ENCODE results near the gene KRT39. TPM values are rescaled to one million over a fixed set of nuclear protein-coding genes. Genes with fewer than 3 reads are reported as not detected.
A peak's percentile ranks its signal among the peaks of the same experiment; 100 is the strongest.

The KRT39 gene
- total and polyA plus RNA-seq, 2 of the 13 experiments (the other 11 are each of a cell fraction or from before 2014, with no cell fraction given): 0.07 to 1.2 TPM

- peak; percentile 9; the same call in 1 of the 2 replicates for TF ChIP-seq STAG1 (CRISPR knock-in tag; IDR thresholded peaks at IDR 0.05)
- peak; percentile 92 for TF ChIP-seq ARID5B (CRISPR knock-in tag; IDR thresholded peaks at IDR 0.05)
- no peak for TF ChIP-seq MLXIP (CRISPR knock-in tag; IDR thresholded peaks at IDR 0.05; ENCODE audit: borderline replicate concordance)
- TF ChIP-seq ZXDC (CRISPR knock-in tag; IDR thresholded peaks at IDR 0.05): no peak
- no peak for TF ChIP-seq POLR2AphosphoS5 (IDR thresholded peaks at IDR 0.05; ENCODE audit: low read depth, low read length)
- no peak for TF ChIP-seq REPIN1 (CRISPR knock-in tag; IDR thresholded peaks at IDR 0.05; ENCODE audit: borderline replicate concordance, low read depth)
- no peak for TF ChIP-seq ZNF616 (CRISPR knock-in tag; IDR thresholded peaks at IDR 0.05; ENCODE audit: low read depth)
- TF ChIP-seq SMARCE1 (IDR thresholded peaks at IDR 0.05; ENCODE audit: borderline replicate concordance): no peak
- TF ChIP-seq NCOA1 (CRISPR knock-in tag; IDR thresholded peaks at IDR 0.05): no peak
- no peak for TF ChIP-seq TBL1XR1 (IDR thresholded peaks at IDR 0.05; ENCODE audit: borderline replicate concordance, low read length, partially characterized antibody)
- TF ChIP-seq ERF (CRISPR knock-in tag; IDR thresholded peaks at IDR 0.05): no peak
- no peak for TF ChIP-seq PRDM15 (CRISPR knock-in tag; IDR thresholded peaks at IDR 0.05)
- no peak for TF ChIP-seq ZFP90 (CRISPR knock-in tag; IDR thresholded peaks at IDR 0.05; ENCODE audit: borderline replicate concordance)
- peak; percentile 77 for TF ChIP-seq SAP130 (CRISPR knock-in tag; IDR thresholded peaks at IDR 0.05; ENCODE audit: low read depth)
- no peak for TF ChIP-seq AHR (CRISPR knock-in tag; IDR thresholded peaks at IDR 0.05)
- 0 out of 2 replicates have a peak, but pooled peaks have one; percentile 20 for TF ChIP-seq DRAP1 (CRISPR knock-in tag; IDR thresholded peaks at IDR 0.05)
- no peak for TF ChIP-seq FOXP1 (IDR thresholded peaks at IDR 0.05)
- TF ChIP-seq FOXP1 (CRISPR knock-in tag; IDR thresholded peaks at IDR 0.05): peak; percentile 57; the same call in 1 of the 2 replicates
These were observed 51.5 kb downstream of the KRT39 start (continued) for GRCh38 chr17:40915199-40915661.

Data from HepG2 (cell line).